HL-60/S4 (cell line): ENCODE results near the gene KLRC4.
"Not testable (repeated sequence)": the region's sequence is repeated elsewhere in the genome, so short reads cannot be mapped to it uniquely, and the experiment has no call there.

Source experiments
- in situ Hi-C: fragments of 300-500 bp; cut with MboI; formaldehyde crosslinking; loops from 2 replicates; pipeline ENCODE4 v1.14.3; 2022; ENCODE audit warnings: low sequenced_read_pairs

The KLRC4 gene

GRCh38 chr12:10409392-10409791 lies at the start of gene KLRC4:
TSS of gene KLRC4 (minus strand) at chr12:10409757. CDS start at chr12:10409575, 182 bp downstream.
- in situ Hi-C loops: no loop called here

GRCh38 chr12:10457760-10458159 lies 48.2 kb upstream of the KLRC4 start:
- in situ Hi-C loops: no loop called here

GRCh38 chr12:10456856-10457255 lies 47.3 kb upstream of the KLRC4 start:
- in situ Hi-C loops: no loop called here

GRCh38 chr12:10455766-10456165 lies 46.2 kb upstream of the KLRC4 start:
- in situ Hi-C loops: no loop called here

GRCh38 chr12:10454531-10454930 lies 45.0 kb upstream of the KLRC4 start:
- in situ Hi-C loops: no loop called here

GRCh38 chr12:10453156-10453555 lies 43.6 kb upstream of the KLRC4 start, which contains the start of gene KLRC1:
TSS of gene KLRC1 (minus strand) at chr12:10453377. CDS start at chr12:10451156, 2,221 bp downstream.
- in situ Hi-C loops: no loop called here

GRCh38 chr12:10448236-10448635 lies 38.7 kb upstream of the KLRC4 start:
- in situ Hi-C loops: no loop called here

- in situ Hi-C loops: not testable (repeated sequence)
These were observed 36.5 kb upstream of the KLRC4 start for GRCh38 chr12:10446052-10446451.

- in situ Hi-C loops: not testable (repeated sequence)
These were observed 31.6 kb upstream of the KLRC4 start for GRCh38 chr12:10441144-10441543.

- in situ Hi-C loops: not testable (repeated sequence)
These were observed 30.2 kb upstream of the KLRC4 start for GRCh38 chr12:10439608-10440274.

- in situ Hi-C loops: not testable (repeated sequence)
These were observed 28.0 kb upstream of the KLRC4 start for GRCh38 chr12:10437601-10438000.

- in situ Hi-C loops: not testable (repeated sequence)
These were observed 26.3 kb upstream of the KLRC4 start, which contains the start of gene KLRC2 for GRCh38 chr12:10435816-10436215. TSS of gene KLRC2 (minus strand) at chr12:10436010. CDS start at chr12:10435986, 24 bp downstream.

- in situ Hi-C loops: not testable (repeated sequence)
These were observed 21.1 kb upstream of the KLRC4 start for GRCh38 chr12:10430623-10431022.

- in situ Hi-C loops: not testable (repeated sequence)
These were observed 16.4 kb upstream of the KLRC4 start for GRCh38 chr12:10425938-10426337.

- in situ Hi-C loops: not testable (repeated sequence)
These were observed 14.8 kb upstream of the KLRC4 start for GRCh38 chr12:10424260-10424899.

- in situ Hi-C loops: not testable (repeated sequence)
These were observed 12.6 kb upstream of the KLRC4 start for GRCh38 chr12:10422159-10422558.

- in situ Hi-C loops: not testable (repeated sequence)
These were observed 10.8 kb upstream of the KLRC4 start, which contains the start of gene KLRC3 for GRCh38 chr12:10420334-10420733. TSS of gene KLRC3 (minus strand) at chr12:10420595. CDS start at chr12:10420550, 45 bp downstream.

- in situ Hi-C loops: no loop called here
These were observed 715 bp downstream of the KLRC4 start for GRCh38 chr12:10408842-10409241.

GRCh38 chr12:10406725-10407124 lies 2.8 kb downstream of the KLRC4 start:
- in situ Hi-C loops: no loop called here

- in situ Hi-C loops: no loop called here
These were observed 4.3 kb downstream of the KLRC4 start for GRCh38 chr12:10405294-10405693.

- in situ Hi-C loops: no loop called here
These were observed 4.8 kb downstream of the KLRC4 start for GRCh38 chr12:10404798-10405197.

- in situ Hi-C loops: no loop called here
These were observed 8.7 kb downstream of the KLRC4 start for GRCh38 chr12:10400829-10401228.
